Dermis microvascular lymphatic vessel endothelial cell (primary cell): ENCODE measurements around the gene PTAR1. TPM values are rescaled to one million over a fixed set of nuclear protein-coding genes. Genes with fewer than 3 reads are reported as not detected.

Experiments
- DNase-seq, 2 donors: peaks; one replicate each; pipeline versions ENCODE4 v3.0.0 to v3.0.0-alpha.2; 2010; ENCODE audit warnings: low read depth in 2 of 2
- total RNA-seq: library from RNA; depleted of rRNA; stranded (reverse); fragments of >200 nt; gene quantifications from 2 replicates; pipeline ENCODE4 v1.2.1, GENCODE V29; 2014

PTAR1 gene
- total RNA-seq, 1 donor from 2014 or later = 35.3 TPM

GRCh38 chr9:69750085-69750484 lies 9.7 kb downstream of the PTAR1 start:
- DNase-seq = peak; percentile 29 to 55

- DNase-seq = no peak
Observed at GRCh38 chr9:69748304-69748703, 11.5 kb downstream of the PTAR1 start.

- DNase-seq = no peak
Observed at GRCh38 chr9:69746859-69747560, 12.8 kb downstream of the PTAR1 start.

GRCh38 chr9:69745716-69746437 lies 13.9 kb downstream of the PTAR1 start:
- DNase-seq = peak in 1 of 2 donors; percentile 40

GRCh38 chr9:69744688-69745380 lies 15.0 kb downstream of the PTAR1 start:
- no peak for DNase-seq

- DNase-seq = no peak
Observed at GRCh38 chr9:69743930-69744329, 15.9 kb downstream of the PTAR1 start.

- no peak for DNase-seq
Observed at GRCh38 chr9:69740872-69741505, 18.8 kb downstream of the PTAR1 start.

- DNase-seq = no peak
Observed at GRCh38 chr9:69731348-69731747, 28.5 kb downstream of the PTAR1 start.

- DNase-seq = no peak
Observed at GRCh38 chr9:69719983-69720382, 39.8 kb downstream of the PTAR1 start.

GRCh38 chr9:69719367-69719766 lies 40.4 kb downstream of the PTAR1 start:
- DNase-seq = no peak

GRCh38 chr9:69718218-69718617 lies 41.6 kb downstream of the PTAR1 start:
- no peak for DNase-seq

GRCh38 chr9:69715825-69716224 lies 44.0 kb downstream of the PTAR1 start:
- no peak for DNase-seq

GRCh38 chr9:69715096-69715495 lies 44.7 kb downstream of the PTAR1 start:
- DNase-seq = no peak

GRCh38 chr9:69697475-69697874 lies 62.3 kb downstream of the PTAR1 start:
- no peak for DNase-seq

- peak in 1 of 2 donors; percentile 5 for DNase-seq
Observed at GRCh38 chr9:69696802-69697201, 63.0 kb downstream of the PTAR1 start.

- no peak for DNase-seq
Observed at GRCh38 chr9:69689991-69690538, 69.7 kb downstream of the PTAR1 start.

- DNase-seq = no peak
Observed at GRCh38 chr9:69683927-69684326, 75.9 kb downstream of the PTAR1 start.

- DNase-seq = no peak
Observed at GRCh38 chr9:69678843-69679538, 80.8 kb downstream of the PTAR1 start.

- no peak for DNase-seq
Observed at GRCh38 chr9:69677931-69678330, 81.9 kb downstream of the PTAR1 start.

- DNase-seq = peak in 1 of 2 donors; percentile 65
Observed at GRCh38 chr9:69675563-69675962, 84.2 kb downstream of the PTAR1 start.
